Measurements from ENCODE around the gene AMBP. TPM values are rescaled to one million over a fixed set of nuclear protein-coding genes. Genes with fewer than 3 reads are reported as not detected.

The AMBP gene
- total and polyA plus RNA-seq, 2 of the 13 experiments (the other 11 are each of a cell fraction or from before 2014, with no cell fraction given), result 1,510 to 2,580 TPM

DNA sequence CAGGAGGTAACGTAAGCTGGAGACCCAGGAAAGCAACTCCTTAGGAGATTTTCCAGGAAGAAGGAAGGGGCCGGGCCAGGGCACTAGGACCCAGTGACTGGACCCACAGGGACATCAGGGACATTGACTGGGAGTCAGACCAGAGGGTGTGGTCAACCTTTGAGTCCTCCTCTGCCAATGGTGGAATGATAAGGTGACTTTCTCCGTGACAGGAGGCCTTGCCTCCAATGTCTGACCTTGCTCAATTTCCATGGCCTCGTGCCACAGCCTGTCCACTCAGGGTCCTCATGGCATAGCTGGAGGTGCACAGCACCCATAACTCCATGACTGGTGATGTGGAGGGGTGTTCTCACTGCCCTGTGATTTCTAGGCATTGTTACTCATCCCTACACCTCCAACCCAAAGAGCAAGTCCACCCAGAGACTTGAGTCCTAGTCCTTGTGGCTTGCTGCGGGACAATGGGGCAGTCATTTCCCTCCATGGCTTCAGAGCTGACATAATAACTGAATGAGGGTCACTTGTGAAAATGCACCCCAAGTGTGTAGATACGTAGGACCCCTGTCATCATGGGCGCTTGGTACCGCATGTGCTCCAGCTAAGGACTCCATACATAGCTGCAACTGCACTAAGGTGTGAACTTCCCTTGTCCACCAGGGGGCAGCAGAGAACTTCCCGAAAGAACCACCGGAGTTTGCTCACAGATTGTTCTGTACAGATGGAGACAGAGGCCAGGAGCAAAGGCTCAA is 4.1 kb upstream of the AMBP start (continued):
- TF ChIP-seq NR3C1 (CRISPR knock-in tag; IDR thresholded peaks at IDR 0.05) (no peak), ZNF121 (CRISPR knock-in tag; IDR thresholded peaks at IDR 0.05) (no peak), ZNF563 (CRISPR knock-in tag; IDR thresholded peaks at IDR 0.05) (no peak; the same call in 1 of the 2 replicates), ZBTB8A (CRISPR knock-in tag; IDR thresholded peaks at IDR 0.05; ENCODE audit: borderline replicate concordance, low read depth) (no peak), ZXDC (CRISPR knock-in tag; IDR thresholded peaks at IDR 0.05) (no peak), ZNF850 (CRISPR knock-in tag; conservative IDR thresholded peaks at IDR 0.05) (no peak), MLLT10 (CRISPR knock-in tag; IDR thresholded peaks at IDR 0.05) (no peak), ZIK1 (CRISPR knock-in tag; IDR thresholded peaks at IDR 0.05; ENCODE audit: borderline replicate concordance, low read depth) (peak; percentile 69), ZNF234 (CRISPR knock-in tag; conservative IDR thresholded peaks at IDR 0.05) (no peak), HNF4G (IDR thresholded peaks at IDR 0.05; ENCODE audit: borderline replicate concordance, low read depth, low read length) (peak; percentile 55; the same call in 1 of the 2 replicates), HNF4G (CRISPR knock-in tag; IDR thresholded peaks at IDR 0.05; ENCODE audit: borderline replicate concordance, low read depth) (peak; percentile 59), ARNT2 (CRISPR knock-in tag; IDR thresholded peaks at IDR 0.05; ENCODE audit: low read depth) (no peak; the same call in 1 of the 2 replicates), ZNF572 (CRISPR knock-in tag; IDR thresholded peaks at IDR 0.05) (no peak), GZF1 (CRISPR knock-in tag; IDR thresholded peaks at IDR 0.05) (0 out of 2 replicates have a peak, but pooled peaks have one; percentile 65), ZBTB3 (CRISPR knock-in tag; IDR thresholded peaks at IDR 0.05; ENCODE audit: borderline replicate concordance, low read depth) (no peak), USF2 (IDR thresholded peaks at IDR 0.05; ENCODE audit: low read depth, low read length) (no peak; the same call in 1 of the 2 replicates), USF2 (CRISPR knock-in tag; IDR thresholded peaks at IDR 0.05; ENCODE audit: borderline replicate concordance) (peak; percentile 54; the same call in 1 of the 2 replicates), ZNF460 (CRISPR knock-in tag; IDR thresholded peaks at IDR 0.05; ENCODE audit: borderline replicate concordance) (no peak)
- TF ChIP-seq, protein P1, sequence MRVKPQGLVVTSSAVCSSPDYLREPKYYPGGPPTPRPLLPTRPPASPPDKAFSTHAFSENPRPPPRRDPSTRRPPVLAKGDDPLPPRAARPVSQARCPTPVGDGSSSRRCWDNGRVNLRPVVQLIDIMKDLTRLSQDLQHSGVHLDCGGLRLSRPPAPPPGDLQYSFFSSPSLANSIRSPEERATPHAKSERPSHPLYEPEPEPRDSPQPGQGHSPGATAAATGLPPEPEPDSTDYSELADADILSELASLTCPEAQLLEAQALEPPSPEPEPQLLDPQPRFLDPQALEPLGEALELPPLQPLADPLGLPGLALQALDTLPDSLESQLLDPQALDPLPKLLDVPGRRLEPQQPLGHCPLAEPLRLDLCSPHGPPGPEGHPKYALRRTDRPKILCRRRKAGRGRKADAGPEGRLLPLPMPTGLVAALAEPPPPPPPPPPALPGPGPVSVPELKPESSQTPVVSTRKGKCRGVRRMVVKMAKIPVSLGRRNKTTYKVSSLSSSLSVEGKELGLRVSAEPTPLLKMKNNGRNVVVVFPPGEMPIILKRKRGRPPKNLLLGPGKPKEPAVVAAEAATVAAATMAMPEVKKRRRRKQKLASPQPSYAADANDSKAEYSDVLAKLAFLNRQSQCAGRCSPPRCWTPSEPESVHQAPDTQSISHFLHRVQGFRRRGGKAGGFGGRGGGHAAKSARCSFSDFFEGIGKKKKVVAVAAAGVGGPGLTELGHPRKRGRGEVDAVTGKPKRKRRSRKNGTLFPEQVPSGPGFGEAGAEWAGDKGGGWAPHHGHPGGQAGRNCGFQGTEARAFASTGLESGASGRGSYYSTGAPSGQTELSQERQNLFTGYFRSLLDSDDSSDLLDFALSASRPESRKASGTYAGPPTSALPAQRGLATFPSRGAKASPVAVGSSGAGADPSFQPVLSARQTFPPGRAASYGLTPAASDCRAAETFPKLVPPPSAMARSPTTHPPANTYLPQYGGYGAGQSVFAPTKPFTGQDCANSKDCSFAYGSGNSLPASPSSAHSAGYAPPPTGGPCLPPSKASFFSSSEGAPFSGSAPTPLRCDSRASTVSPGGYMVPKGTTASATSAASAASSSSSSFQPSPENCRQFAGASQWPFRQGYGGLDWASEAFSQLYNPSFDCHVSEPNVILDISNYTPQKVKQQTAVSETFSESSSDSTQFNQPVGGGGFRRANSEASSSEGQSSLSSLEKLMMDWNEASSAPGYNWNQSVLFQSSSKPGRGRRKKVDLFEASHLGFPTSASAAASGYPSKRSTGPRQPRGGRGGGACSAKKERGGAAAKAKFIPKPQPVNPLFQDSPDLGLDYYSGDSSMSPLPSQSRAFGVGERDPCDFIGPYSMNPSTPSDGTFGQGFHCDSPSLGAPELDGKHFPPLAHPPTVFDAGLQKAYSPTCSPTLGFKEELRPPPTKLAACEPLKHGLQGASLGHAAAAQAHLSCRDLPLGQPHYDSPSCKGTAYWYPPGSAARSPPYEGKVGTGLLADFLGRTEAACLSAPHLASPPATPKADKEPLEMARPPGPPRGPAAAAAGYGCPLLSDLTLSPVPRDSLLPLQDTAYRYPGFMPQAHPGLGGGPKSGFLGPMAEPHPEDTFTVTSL (CRISPR knock-in tag; IDR thresholded peaks at IDR 0.05; ENCODE audit: borderline replicate concordance), result 0 out of 2 replicates have a peak, but pooled peaks have one; percentile 58
